Adipocyte (in vitro differentiated cells): ENCODE results near the gene ZNF365.

Experiments used
- DNase-seq: peaks from one replicate; pipeline ENCODE4 v3.0.0-alpha.2; 2015; ENCODE audit warnings: low read depth
- H3K27me3 ChIP-seq: replicated peaks from 2 replicates; pipeline ENCODE4 v1.7.0; 2013; ENCODE audit warnings: mild to moderate bottlenecking, low read length, moderate library complexity; ENCODE audit not compliant: control insufficient read depth, insufficient read depth
- H3K36me3 ChIP-seq: 2 replicates; pipeline ENCODE4 v1.7.0; 2013; ENCODE audit warnings: low read length, mild to moderate bottlenecking, moderate library complexity; ENCODE audit not compliant: control insufficient read depth, insufficient read depth, severe bottlenecking
- H3K4me1 ChIP-seq: 2 replicates; pipeline ENCODE4 v1.7.0; 2013; ENCODE audit warnings: mild to moderate bottlenecking, low read length, moderate library complexity; ENCODE audit not compliant: control insufficient read depth, insufficient read depth
- H3K4me3 ChIP-seq: 2 replicates; pipeline ENCODE4 v1.7.0; 2013; ENCODE audit warnings: mild to moderate bottlenecking, low read length, moderate library complexity
- H3K9ac ChIP-seq: 2 replicates; pipeline ENCODE4 v1.7.0; 2013; ENCODE audit warnings: mild to moderate bottlenecking, low read length, moderate library complexity
- H3K9me3 ChIP-seq: 2 replicates; pipeline ENCODE4 v1.7.0; 2013; ENCODE audit warnings: mild to moderate bottlenecking, low read length, moderate library complexity; ENCODE audit not compliant: control insufficient read depth

ZNF365 gene

GRCh38 chr10:62451611-62451975 lies 77.4 kb downstream of the ZNF365 start:
- Histone ChIP-seq H3K27me3 (no peaks in the 10 kb centered on the region), H3K36me3 (no peaks in the 10 kb centered on the region), H3K9ac (no peak overlapping the region), H3K9me3 (no peaks in the 10 kb centered on the region), H3K4me3 (no peak overlapping the region), H3K4me1 (peaks cover 28% of the 10 kb centered on the region)
- DNase-seq = no peak
